HUES6 (cell line): ENCODE results near the gene CTNNBIP1.

ENCODE experiments used
- H3K27ac ChIP-seq: 2 replicates; pipeline ENCODE4 v1.7.0; 2013; ENCODE audit warnings: low read depth, mild to moderate bottlenecking, low read length, inconsistent platforms
- H3K27me3 ChIP-seq: 2 replicates; pipeline ENCODE4 v1.6.1; 2013; ENCODE audit warnings: low read length; ENCODE audit not compliant: control insufficient read depth, insufficient read depth
- H3K36me3 ChIP-seq: 2 replicates; pipeline ENCODE4 v1.6.1; 2013; ENCODE audit warnings: low read length; ENCODE audit not compliant: control insufficient read depth, insufficient read depth
- H3K4me1 ChIP-seq: 2 replicates; pipeline ENCODE4 v1.6.1; 2013; ENCODE audit warnings: low read length; ENCODE audit not compliant: control insufficient read depth, insufficient read depth
- H3K4me3 ChIP-seq: 2 replicates; pipeline ENCODE4 v1.5.1; 2013; ENCODE audit warnings: low read depth, low read length
- H3K9ac ChIP-seq: one replicate; pipeline ENCODE4 v1.6.1; 2013; ENCODE audit warnings: mild to moderate bottlenecking, low read length
- H3K9me3 ChIP-seq: 2 replicates; pipeline ENCODE4 v1.6.1; 2013; ENCODE audit warnings: low read depth, low read length; ENCODE audit not compliant: control insufficient read depth, insufficient read depth

Gene CTNNBIP1

DNA sequence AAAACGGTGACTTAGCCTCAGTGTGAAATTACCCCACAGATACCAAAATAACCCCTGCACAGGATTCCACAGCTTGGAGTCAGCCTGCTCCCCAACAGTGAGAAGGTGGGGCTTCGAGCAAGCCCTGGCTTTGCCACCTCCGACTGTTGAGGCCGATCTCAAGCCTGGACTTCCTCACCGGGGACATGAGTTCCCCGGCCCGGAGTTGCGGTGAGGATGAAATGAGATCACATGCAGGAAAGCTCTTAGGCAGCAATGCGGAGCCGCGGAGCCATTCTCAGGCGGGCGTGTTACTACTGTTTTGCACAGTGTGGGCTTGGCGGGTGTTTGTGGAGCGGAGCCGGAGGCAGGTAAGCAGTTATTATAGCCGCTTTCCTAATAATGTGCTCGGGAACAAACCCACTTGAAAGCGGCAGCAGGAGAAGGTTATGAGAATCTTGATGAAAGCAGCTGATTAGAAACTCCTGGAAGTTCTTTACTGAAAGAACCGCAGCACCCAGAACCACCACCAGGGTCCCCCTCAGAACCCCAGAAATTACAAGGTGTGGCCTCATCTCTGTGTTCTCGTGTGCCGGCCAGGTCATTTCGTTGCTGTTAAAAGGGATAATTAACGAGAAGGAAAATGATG, 82.4 kb downstream of the CTNNBIP1 start:
- H3K27me3 ChIP-seq = peaks cover 9% of the 10 kb centered on the region
- H3K4me1 ChIP-seq = peaks cover 16% of the 10 kb centered on the region
- no peak overlapping the region for H3K4me3 ChIP-seq
- no peak overlapping the region for H3K27ac ChIP-seq
- no peaks in the 10 kb centered on the region for H3K9me3 ChIP-seq
- H3K36me3 ChIP-seq = no peaks in the 10 kb centered on the region
- H3K9ac ChIP-seq = no peak overlapping the region

DNA sequence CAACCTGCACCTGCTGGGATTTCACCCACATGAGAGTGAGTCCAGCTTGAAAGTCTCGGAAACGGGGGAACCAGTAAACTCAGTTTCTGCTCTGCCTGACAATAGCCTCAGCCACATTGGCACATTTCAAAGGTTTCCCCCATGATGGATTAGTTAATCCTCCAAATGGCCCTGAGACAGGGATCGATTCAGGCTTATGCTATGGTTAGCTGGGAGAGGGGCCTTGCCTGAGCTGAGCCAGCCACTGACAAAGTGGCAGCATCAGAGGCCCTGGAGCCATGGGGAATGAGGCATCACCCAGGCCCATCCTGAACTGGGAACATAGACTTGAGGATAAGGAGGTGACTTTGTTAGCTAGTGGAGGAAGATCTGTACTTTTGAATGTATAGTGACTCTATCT, 83.5 kb downstream of the CTNNBIP1 start:
- H3K9ac ChIP-seq = no peak overlapping the region
- no peaks in the 10 kb centered on the region for H3K36me3 ChIP-seq
- H3K9me3 ChIP-seq = no peaks in the 10 kb centered on the region
- no peak overlapping the region for H3K4me3 ChIP-seq
- peaks cover 9% of the 10 kb centered on the region for H3K27me3 ChIP-seq
- H3K27ac ChIP-seq = no peak overlapping the region
- peaks cover 26% of the 10 kb centered on the region for H3K4me1 ChIP-seq

DNA sequence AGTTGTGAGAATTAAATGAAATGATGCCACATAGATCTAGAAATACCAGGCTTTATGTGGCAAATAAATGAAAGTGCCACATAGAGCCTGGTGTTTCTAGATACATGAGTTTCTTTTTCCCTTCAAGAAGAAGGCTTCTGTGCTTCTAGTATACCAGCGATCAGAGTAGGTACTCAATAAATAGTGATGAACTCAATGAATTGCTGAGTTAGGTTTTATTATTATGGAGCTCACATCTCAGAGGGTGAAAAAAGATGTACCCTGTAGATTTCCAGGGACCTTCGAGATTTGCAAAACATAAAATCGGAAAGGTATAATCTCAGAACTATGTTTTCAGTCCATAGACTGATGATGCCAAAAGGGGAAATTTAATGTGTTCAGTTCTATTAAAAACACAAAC, 84.0 kb downstream of the CTNNBIP1 start:
- no peaks in the 10 kb centered on the region for H3K36me3 ChIP-seq
- no peak overlapping the region for H3K27ac ChIP-seq
- H3K9me3 ChIP-seq = no peaks in the 10 kb centered on the region
- H3K27me3 ChIP-seq = peaks cover 9% of the 10 kb centered on the region
- H3K4me3 ChIP-seq = peak overlapping the region; percentile 86; the same call in 1 of the 2 replicates
- H3K9ac ChIP-seq = peak overlapping the region; percentile 12
- peaks cover 30% of the 10 kb centered on the region for H3K4me1 ChIP-seq

DNA sequence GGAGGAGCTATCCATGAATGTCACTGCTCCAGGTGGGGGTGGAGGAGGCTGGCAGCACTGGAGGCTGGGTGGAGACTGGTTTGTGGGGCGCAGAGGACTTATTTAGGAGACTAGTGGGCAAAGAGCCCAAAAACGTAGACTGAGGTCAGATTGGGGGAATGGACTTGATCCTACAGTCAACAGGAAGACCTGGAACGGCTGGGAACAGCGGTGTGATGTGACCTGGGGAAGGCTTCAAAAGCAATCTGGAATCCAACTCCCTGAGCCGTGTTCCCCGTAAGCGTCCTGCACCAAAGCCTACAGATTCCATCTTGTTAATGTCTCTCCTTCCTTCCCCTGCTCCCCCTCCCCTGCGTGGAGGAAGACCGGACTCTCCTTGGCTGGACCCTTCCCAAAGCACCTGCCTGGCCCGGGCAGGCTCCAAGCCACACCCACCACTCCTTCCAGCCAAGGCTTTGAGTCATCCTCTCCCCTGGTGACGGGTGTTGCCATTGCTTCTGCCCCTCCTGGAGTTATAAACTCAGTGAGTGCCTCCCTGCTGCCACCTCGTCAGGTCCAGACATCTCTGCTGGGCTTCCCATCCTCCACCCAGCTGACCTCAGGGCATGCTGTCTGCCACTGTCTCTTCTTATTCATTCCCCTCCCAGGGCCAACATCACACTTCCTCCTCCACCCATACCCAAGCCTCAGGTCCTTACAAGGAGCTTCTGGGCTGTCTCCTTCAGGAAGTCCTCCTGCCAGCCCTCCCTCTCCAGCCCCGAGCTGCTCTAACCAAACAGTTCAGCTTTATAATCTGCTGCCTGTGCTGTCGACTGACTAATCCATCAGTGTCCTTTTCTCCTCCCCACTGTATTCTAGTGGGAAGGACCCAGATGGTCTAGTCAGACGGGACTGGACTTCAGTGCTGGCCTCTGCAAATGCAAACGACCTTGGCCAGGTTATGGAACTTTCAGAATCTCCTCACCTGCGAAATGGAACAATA, 84.7 kb downstream of the CTNNBIP1 start:
- Histone ChIP-seq H3K4me3 (peak overlapping the region; percentile 86), H3K36me3 (no peaks in the 10 kb centered on the region), H3K9me3 (no peaks in the 10 kb centered on the region), H3K4me1 (peaks cover 30% of the 10 kb centered on the region), H3K9ac (peak overlapping the region; percentile 84), H3K27me3 (peaks cover 9% of the 10 kb centered on the region), H3K27ac (no peak overlapping the region)

DNA sequence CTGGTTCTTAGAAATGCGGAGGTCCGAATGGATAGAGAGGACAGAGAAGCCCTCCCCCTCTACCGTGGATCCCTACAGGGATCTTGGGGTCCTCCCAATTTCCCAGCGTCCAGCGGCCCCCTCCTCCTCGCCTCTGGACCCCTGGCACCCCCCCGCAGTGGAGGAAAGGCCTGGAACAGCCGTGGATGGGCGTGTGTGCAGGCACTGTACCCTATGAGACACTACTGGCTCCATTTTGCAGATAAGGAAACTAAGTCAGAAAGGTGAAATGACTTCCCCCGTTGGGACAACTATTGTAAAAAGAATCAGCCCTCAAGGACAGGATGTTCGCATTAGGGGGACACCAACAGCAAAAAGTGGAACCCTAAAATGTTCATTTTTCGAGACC, 85.4 kb downstream of the CTNNBIP1 start:
- peaks cover 30% of the 10 kb centered on the region for H3K4me1 ChIP-seq
- H3K36me3 ChIP-seq = no peaks in the 10 kb centered on the region
- H3K27me3 ChIP-seq = peaks cover 9% of the 10 kb centered on the region
- peak overlapping the region; percentile 86 for H3K4me3 ChIP-seq
- H3K27ac ChIP-seq = no peak overlapping the region; the same call in 1 of the 2 replicates
- H3K9me3 ChIP-seq = no peaks in the 10 kb centered on the region
- H3K9ac ChIP-seq = peak overlapping the region; percentile 84

DNA sequence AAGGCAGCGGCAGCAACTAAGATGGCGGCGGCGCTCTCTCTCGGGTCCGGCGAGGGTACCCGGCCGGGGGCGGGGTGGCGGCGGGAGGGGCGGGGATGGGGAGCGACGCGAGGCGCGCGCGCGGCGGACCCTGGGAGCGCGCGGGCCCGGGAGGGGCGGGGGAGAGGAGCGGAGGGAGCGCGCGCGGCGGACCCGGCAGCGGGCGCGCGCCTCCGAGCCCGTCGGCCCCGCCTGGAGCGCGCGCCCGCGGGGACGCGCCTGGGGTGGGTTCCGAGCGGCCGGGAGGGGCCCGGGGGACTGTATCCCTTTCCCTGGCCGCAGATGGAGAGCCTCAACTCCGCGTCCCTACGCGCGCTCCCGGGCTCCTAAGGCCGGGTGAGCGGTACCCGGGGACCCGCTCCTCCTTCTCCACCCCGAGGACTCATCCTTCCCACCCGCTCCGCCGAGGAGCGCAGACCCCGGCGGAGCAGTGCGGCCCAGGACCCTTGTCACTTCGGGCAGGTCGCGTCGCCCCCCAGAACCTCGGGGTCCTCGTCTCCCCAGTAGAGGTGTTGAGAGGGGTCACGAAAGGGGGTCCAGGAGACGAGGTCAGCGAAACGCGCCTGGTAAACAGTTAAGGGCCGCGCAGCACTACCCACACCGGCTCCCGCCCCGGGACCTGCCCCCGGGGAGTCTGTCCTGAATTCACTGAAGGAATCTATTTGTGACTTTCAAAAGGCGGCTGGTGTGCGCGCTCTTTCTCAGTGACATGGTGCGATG, 85.9 kb downstream of the CTNNBIP1 start, which contains the start of gene CLSTN1:
Gene CLSTN1 (minus strand): TSS at position 23 of the 759 bp plus-strand sequence. CDS start 232 bp downstream, outside the sequence.
- Histone ChIP-seq H3K27ac (peak within 1 kb of the TSS; percentile 75; the same call in 1 of the 2 replicates), H3K9me3 (no peaks in the 10 kb centered on the region), H3K9ac (peak within 1 kb of the TSS; percentile 84), H3K4me3 (peak within 1 kb of the TSS; percentile 93), H3K36me3 (no peaks in the 10 kb centered on the region), H3K4me1 (peaks cover 30% of the 10 kb centered on the region), H3K27me3 (peaks cover 9% of the 10 kb centered on the region)

DNA sequence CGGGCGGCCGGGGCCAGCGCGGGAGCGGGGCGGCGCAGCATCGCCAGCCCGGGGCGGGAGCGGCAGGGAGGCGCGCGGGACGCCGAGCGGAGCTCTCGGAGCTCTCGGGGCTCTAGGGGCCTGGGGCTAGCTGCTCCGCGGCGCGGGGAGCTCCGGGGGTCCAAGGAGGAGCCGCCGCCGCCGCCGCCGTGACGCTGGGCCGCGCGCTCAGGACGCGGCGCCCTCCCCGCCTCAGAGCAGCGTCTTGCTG, 86.5 kb downstream of the CTNNBIP1 start:
- Histone ChIP-seq H3K27ac (no peak overlapping the region), H3K4me3 (peak overlapping the region; percentile 93), H3K9ac (peak overlapping the region; percentile 84), H3K4me1 (peaks cover 30% of the 10 kb centered on the region), H3K36me3 (no peaks in the 10 kb centered on the region), H3K9me3 (no peaks in the 10 kb centered on the region), H3K27me3 (peaks cover 9% of the 10 kb centered on the region)

DNA sequence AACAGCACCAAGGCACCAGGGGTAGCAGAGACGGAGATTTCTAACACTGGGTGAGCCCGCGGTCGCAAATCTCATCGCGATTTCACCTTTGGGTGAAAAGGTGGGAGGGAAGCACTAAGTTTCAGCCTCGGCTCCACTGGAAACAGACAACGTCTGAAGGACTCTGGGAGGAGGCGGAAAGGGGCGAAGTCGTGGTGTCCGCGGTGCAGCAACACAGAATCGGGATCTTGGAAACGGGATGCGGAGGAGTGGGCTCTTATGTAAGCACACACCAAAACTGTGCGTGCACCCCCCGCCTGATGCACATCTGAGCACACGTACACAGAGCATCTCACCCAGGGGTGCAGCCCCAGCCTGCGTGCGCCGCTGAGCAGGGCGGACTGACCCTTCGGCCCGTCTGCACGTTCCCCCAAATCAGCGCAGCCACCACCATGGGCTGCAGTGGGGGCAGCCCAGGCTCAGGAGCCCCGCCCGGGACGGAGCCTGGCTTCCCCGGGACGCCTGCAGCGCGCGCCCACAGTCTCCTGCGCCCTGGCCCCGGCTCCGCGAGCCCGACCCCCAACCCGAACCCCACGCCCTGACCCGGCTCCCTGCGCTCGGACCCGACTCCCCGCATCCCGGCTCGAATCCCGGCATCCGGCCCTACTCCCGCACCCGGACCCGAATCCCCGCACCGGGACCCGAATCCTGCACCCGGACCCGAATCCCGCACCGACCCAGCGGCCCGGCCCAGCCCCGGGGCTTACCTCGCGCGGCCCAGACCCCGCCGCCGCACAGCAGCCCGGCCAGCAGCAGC, 87.0 kb downstream of the CTNNBIP1 start:
- Histone ChIP-seq H3K27ac (peak overlapping the region; percentile 31; the same call in 1 of the 2 replicates), H3K4me1 (peaks cover 30% of the 10 kb centered on the region), H3K9me3 (no peaks in the 10 kb centered on the region), H3K36me3 (no peaks in the 10 kb centered on the region), H3K4me3 (peak overlapping the region; percentile 93), H3K27me3 (peaks cover 9% of the 10 kb centered on the region), H3K9ac (peak overlapping the region; percentile 84)

DNA sequence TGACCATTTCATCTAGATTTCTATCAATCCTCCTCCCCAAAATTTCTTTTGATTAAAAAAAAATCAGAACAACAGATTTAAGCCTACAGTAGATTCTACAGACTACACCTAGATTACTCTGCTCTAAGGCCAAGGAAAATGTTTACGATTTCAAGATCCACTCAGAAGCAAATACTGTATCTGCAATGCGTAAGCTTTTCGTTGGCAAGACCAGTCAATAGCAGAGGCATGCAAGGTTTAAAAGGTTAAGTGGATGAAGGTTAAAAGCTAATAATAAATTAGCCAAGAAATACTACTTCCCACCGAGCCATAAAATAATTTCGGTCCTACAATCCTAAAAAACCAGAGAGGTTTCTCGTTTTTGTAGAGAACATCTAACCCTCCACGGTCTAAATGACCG, 87.6 kb downstream of the CTNNBIP1 start:
- H3K9me3 ChIP-seq = no peaks in the 10 kb centered on the region
- peaks cover 31% of the 10 kb centered on the region for H3K4me1 ChIP-seq
- H3K36me3 ChIP-seq = no peaks in the 10 kb centered on the region
- peaks cover 9% of the 10 kb centered on the region for H3K27me3 ChIP-seq
- no peak overlapping the region; the same call in 1 of the 2 replicates for H3K27ac ChIP-seq
- H3K9ac ChIP-seq = peak overlapping the region; percentile 84
- peak overlapping the region; percentile 93 for H3K4me3 ChIP-seq

DNA sequence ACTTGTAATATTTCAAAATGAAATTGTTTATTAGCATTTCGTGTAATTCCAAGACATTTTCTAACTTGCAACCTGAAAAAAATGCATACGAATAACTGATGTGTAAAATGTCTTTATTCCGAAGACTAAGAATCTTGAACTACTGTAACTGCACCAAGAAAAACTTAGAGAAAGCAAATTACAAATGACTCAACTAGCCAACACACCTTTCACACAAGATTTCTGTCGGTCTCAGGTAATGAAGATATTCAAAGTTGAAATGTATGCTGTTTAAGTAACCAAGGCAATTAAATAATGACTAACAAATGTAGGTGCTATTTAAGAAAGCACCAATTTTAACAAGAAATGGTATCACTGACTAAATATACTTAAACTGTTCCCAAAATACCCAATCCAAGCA, 88.4 kb downstream of the CTNNBIP1 start:
- H3K9ac ChIP-seq = no peak overlapping the region
- H3K27me3 ChIP-seq = peaks cover 9% of the 10 kb centered on the region
- peaks cover 37% of the 10 kb centered on the region for H3K4me1 ChIP-seq
- H3K4me3 ChIP-seq = peak overlapping the region; percentile 93
- no peaks in the 10 kb centered on the region for H3K36me3 ChIP-seq
- H3K27ac ChIP-seq = no peak overlapping the region
- no peaks in the 10 kb centered on the region for H3K9me3 ChIP-seq
